GM19328 (cell line): ENCODE measurements around the gene ZNHIT3.

Experiments
- ATAC-seq: cut with Tn5 transposase; IDR thresholded peaks from one replicate; pipeline ENCODE4 v1.9.1; 2021; ENCODE audit warnings: mild to moderate bottlenecking, moderate library complexity; ENCODE audit not compliant: unreplicated experiment

Gene ZNHIT3

DNA sequence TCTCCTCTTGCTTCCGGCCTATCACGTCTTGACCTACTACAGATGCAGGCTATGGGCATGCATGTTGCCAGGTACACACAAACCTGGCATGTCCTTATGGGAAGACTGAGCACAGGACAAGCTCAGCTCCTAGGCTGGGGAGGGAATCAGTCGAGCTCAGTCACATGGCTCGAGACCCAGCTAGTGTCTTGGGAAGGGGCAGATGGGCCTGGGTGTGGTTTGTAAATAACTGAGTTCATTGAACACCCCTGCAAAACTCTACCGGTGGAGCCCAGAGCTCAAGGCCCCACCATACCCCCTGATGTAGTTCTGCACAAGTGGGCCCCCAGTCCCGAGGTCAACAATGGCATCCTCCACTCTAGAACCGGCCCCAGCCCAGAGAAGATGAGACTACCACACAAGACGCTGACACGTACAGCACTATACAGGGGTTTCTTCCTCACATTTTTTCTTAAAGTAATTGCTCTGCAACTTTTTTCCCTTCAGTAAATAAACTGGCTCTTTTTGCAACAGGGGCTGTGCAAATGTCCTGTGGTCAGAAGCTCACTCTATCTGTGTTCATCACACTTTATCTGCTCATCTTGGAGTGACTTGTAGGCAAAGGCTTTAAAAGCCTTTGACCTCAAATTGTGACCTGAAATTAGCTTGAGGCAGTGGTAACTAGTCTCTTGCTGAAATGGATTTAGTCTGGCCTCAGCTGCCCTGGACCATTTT lies 22.9 kb downstream of the ZNHIT3 start:
- ATAC-seq: no peak

DNA sequence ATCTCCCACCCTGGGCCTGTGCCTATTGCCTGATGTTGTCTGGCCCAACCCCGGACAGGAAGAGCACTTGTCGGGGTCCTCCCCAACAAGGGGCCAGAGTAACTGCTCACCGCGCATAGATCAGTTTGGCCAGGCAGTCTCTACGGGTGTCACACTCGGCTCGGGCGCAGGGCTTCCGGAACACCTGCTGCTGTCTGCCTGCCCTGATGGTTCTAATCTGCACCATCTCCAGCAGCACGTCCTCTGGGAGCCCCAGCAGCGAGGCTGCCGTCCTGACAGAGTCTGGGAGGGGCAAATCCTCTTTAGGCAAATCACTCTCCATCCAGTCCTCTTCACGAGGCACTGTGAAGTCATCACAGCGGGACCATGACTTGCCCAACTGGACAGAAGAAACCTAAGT lies 24.2 kb downstream of the ZNHIT3 start:
- ATAC-seq: no peak

DNA sequence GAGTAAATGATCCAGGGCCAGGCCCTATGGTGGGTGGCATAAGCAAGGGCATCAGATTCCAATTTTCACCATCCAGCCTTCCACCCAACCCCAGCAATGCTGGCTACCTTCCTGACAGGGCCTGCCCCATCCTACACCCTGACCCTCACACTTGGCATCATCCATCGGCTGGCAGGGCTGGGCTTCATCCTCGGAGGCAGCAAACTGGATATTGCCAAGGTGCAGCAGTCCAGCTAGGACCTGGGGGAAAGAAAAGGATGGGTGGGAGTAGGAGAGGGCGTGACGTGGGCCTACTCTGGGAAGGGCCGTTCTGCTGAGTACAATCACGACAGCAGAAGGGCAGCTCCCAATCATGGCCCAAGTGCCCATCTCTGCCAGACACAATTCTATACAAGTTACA lies 24.7 kb downstream of the ZNHIT3 start:
- ATAC-seq: no peak

DNA sequence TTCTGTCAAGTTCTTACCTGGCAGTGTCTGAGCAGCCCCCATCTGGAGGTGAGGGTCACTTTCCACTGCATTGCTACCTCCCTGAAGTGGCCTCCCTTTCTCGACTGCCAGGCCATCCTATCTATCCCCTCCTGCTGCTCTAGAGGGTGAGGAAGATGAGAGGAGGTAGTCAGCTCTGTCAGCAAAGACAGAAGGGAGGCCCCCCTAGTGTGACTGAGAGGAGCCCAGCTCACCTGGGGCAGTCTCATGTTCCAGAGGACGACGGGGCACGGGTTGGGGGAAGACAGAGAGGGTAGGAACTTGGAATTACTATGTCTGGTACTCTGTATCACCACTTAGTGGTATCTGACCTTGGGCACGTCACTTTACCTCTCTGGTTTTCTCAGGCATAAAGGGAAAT lies 26.2 kb downstream of the ZNHIT3 start:
- ATAC-seq: no peak

GRCh38 chr17:36514856-36515255 lies 28.4 kb downstream of the ZNHIT3 start:
- no peak for ATAC-seq

- ATAC-seq: no peak
Observed at GRCh38 chr17:36515837-36516236, 29.4 kb downstream of the ZNHIT3 start.

DNA sequence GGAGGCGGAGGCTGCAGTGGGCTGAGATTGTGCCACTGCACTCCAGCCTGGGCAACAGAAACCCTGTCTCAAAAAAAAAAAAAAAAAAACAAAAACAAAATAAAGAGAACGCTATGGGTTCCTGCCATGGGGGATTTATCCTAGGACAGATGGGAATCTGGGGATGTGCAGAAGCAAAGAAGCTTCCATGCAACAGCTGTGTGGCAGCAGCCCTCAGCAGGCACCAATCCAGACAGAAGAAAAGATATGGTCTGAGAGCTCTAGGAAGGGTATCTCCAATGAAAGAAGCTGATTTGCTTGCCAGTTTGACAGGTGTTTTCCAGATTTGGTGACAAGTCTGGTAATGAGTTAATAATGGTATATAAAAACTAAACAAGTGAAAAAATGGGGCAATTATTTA lies 36.6 kb downstream of the ZNHIT3 start:
- ATAC-seq: no peak

- no peak for ATAC-seq
Observed at GRCh38 chr17:36524428-36524876, 38.0 kb downstream of the ZNHIT3 start.

DNA sequence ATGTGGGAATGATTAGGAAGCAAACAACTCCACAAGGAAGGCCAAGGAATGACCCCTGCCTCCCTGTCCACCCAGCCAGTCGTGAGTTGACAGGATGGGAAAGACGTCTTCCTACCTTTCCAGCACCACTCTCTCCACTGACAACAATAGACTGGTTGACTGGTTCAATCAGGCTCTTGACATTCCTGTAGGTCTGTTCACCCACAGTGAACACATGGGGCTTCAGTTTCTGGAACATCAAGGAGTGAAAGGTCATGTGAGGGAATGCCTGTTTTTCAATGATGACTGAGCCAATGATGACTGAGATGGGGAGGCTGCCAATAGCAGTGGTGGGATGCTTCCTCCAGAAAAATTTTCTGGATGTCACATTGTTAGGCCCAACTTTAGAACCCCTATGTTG lies 38.6 kb downstream of the ZNHIT3 start:
- no peak for ATAC-seq

DNA sequence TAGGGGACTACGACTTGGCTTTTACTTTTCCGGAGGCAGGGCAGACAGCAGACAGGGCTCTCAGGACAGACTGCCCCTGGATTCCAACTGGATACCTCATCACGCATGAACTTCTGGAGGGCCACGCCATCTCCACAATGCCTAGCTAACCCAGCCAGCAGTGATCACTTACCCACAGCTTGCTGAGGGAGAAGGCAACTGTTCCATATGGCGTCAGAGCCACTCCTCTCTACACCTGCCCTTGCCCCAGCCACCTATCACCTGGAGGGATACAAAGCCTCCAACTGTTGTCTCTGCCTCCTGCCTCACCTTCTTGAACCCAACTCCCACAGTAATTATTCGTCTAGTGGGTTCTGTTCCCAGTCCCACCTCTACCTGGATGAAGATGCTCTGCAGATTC lies 39.4 kb downstream of the ZNHIT3 start:
- no peak for ATAC-seq

DNA sequence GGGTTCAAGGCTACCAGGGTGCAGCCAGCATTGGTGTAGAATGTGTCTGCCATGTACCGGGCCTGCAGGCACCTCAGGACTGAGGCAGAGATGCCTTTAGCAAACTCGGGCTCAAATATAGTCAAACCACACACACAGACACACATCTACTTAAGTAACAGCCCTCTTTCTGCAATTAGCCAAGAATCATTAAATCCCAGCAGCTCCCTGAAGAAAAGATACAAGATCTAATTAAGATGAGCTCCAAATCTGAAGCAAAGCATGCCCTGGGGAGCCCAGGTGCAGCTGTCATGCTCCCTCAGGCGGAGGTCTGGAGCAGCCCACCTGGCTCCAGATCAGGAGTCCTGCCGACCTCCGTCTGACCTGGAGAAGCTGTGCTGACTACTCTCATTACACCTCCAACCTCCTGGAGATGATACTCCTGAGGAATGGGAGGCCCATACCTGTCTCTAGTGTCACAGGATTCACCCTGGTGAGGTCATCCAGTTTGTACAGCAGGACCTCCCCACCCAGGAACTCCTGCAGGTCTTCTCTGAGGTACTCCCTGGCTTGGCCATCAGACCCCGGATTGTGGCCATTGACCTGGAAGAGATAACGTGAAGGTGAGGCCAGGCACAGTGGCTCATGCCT lies 41.3 kb downstream of the ZNHIT3 start:
- ATAC-seq: no peak

- no peak for ATAC-seq
Observed at GRCh38 chr17:36529121-36529520, 42.6 kb downstream of the ZNHIT3 start.

DNA sequence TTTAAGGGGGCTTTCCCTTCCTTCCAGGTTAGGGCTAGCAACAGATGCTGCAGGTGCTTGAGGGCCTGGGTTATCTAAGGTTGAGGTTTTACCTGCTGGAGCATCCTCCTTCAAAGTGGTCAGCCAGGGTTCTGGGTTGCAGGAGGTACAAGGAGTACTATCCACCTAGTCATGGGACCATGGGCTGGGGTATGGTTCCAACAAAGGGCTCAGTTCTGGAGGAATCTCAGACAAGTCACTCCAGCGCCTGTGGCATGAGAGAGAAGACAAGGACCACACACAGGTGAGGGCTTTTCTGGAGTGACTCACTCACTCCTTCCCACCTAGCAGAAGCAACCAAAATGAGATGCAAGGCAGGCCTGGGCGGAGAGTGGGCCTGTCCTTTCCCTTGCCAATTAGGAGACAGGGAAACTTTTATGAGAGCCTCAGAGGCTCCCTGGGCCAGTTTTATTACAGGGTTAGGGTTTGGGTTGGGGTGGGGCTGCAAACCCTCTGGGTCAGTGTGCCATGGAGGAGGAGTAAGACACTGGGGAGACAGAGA lies 46.0 kb downstream of the ZNHIT3 start:
- ATAC-seq: no peak

GRCh38 chr17:36533935-36534839 lies 47.7 kb downstream of the ZNHIT3 start:
- peak; percentile 28 for ATAC-seq

GRCh38 chr17:36534840-36535668 lies 48.6 kb downstream of the ZNHIT3 start, which contains the start of the genes MYO19 and PIGW:
Gene MYO19, minus strand, starts transcription at chr17:36534868. Its CDS starts 2,330 bp downstream, at chr17:36532538.
Gene PIGW, plus strand, starts transcription at chr17:36534987. Its CDS starts 2,115 bp downstream, at chr17:36537102.
- ATAC-seq: peak; percentile 70

GRCh38 chr17:36535669-36536081 lies 49.2 kb downstream of the ZNHIT3 start:
- peak; percentile 25 for ATAC-seq

- no peak for ATAC-seq
Observed at GRCh38 chr17:36540696-36541095, 54.2 kb downstream of the ZNHIT3 start.

- ATAC-seq: no peak
Observed at GRCh38 chr17:36542755-36543154, 56.3 kb downstream of the ZNHIT3 start.

DNA sequence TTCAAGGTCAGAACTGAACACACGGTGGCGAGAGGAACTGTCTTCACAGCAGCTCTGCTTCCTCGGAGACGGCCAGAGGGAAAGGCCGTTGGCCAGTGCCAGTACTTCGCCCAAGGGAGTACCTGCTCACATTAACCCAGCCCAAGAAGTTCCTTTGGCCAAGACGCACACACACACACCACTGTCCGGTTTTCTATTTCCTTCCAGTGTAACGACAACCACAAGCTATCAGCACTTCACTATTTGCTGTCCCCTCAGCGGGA lies 57.5 kb downstream of the ZNHIT3 start:
- ATAC-seq: no peak

DNA sequence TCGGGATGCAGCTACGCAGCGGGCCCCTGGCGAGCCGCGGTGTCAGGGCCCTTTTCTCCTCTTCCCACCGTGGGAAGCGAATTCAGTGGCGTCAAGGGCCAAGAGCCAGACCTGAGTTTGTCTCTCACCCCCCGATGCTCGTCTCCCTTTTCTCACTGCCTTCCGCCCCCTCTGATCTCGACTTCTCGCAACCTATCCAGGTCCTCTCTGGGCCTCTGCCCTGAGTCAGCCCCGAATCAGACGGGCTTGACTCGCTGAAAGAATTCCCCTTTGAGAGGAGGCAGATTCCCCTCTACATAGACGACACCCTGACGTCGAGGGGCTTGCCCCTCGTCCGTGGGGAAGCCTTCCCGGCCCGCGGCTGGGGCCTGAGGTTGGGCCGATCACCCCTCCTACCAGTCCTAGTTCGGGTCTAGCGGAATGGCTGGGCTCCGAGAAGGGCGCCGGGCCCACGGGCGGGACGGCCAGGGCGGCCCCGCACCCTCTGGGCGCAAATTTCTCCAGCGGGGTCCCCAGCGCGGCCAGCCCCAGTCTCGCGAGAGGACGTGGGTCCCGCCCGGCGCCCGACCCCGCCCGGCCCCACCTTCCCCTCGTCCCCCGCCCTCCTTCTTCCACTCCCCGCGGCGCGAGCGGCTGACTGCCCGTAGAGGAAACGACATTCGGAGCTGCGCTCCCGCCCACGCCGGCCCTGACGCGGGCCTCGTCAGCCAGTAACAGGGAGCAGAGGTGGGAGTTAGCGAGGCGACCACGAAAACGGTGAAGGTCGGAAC lies 58.0 kb downstream of the ZNHIT3 start, which contains the start of gene GGNBP2:
TSS of gene GGNBP2 (plus strand) at position 613 of the 770 bp plus-strand sequence. CDS start 806 bp downstream, outside the sequence.
- peak; percentile 43 for ATAC-seq
